Uterus (tissue), 2 donors: ENCODE results near the gene KLF3.

Source experiments
- CTCF ChIP-seq, 4 experiments: fragments of 200-600 bp in 2 of 4; fragments of 450-650 bp in 2 of 4; sonication (generic) in 2 of 4; IDR thresholded peaks; one replicate each; pipeline ENCODE4 v1.5.1; 2016 to 2019; ENCODE audit warnings: antibody characterized with exemption in 4 of 4, mild to moderate bottlenecking in 2 of 4, moderate library complexity in 1 of 4
- POLR2A ChIP-seq, 2 donors: fragments of 450-650 bp; IDR thresholded peaks; one replicate each; pipeline ENCODE4 v1.6.1; 2016; ENCODE audit warnings: antibody characterized with exemption in 2 of 2, mild to moderate bottlenecking in 1 of 2, moderate library complexity in 1 of 2

GRCh38 chr4:38688676-38689355, 24.8 kb downstream of the KLF3 start:
- TF ChIP-seq CTCF (IDR thresholded peaks at IDR 0.05) (no peak), POLR2A (IDR thresholded peaks at IDR 0.05) (no peak)
